NT2/D1 (cell line): Measurements from ENCODE around the gene RASA4B.
"Not testable (repeated sequence)": the region's sequence is repeated elsewhere in the genome, so short reads cannot be mapped to it uniquely, and the experiment has no call there.

ENCODE experiments used
- SUZ12 ChIP-seq: IDR thresholded peaks from 2 replicates; pipeline ENCODE4 v1.6.1; 2011; ENCODE audit not compliant: insufficient read length, insufficient read depth; ENCODE audit errors: extremely low read depth
- ZNF274 ChIP-seq: IDR thresholded peaks from 2 replicates; pipeline ENCODE4 v1.6.1; 2011; ENCODE audit warnings: mild to moderate bottlenecking, low read depth, low read length

DNA sequence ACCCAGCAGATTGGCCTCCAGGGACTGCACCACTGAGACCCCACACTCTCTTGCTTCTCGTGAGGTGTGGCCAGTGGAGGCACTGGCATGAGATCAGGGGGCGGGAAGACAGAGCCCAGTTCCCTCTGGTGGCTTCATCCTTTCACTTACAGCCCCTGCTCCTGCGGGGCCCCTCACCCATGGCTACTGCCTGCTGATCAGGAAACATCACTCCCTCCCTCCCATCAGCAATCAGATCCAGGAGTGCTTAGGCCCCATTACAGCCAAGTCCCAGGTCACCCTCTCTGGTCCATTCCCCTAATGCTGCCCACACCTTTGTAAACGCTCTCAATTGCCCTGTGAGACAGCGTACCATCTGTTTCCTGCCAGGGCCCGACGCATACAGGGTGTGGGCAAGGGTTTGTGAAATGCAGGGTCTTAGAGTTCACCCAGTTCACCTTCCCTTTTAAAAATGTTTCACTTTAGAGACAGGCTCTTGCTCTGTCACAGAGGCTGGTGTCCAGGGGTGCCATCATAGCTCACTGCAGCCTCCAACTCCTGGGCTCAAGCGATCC, 17.6 kb upstream of the RASA4B start:
- not testable (repeated sequence) for TF ChIP-seq ZNF274, SUZ12
